Measurements from ENCODE around the gene SAP30L.

The SAP30L gene

DNA sequence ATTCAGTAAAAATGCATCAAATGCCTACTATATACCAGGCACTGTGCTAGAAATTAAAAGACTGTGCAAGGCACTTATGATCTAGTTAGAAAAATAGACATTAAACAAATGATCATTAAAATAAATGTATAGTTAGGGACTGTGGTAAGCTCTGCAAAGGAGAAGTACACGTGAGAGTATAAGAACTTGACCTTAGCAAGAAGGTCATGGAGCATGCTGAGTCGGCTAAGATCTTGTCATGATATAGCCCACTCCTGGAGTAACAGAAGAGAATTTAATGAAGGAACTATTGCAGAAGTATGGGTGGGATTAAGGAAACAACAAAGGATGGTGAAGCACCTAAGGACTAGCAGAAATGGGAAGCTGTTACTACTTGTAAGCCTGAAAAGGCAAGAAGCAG is 23.5 kb upstream of the SAP30L start:
- DNase-seq, result no peak

GRCh38 chr5:154428208-154428607 is 17.6 kb upstream of the SAP30L start:
- no peak for DNase-seq

GRCh38 chr5:154429341-154429740 is 16.5 kb upstream of the SAP30L start:
- no peak for DNase-seq

GRCh38 chr5:154430466-154430865 is 15.3 kb upstream of the SAP30L start:
- no peak for DNase-seq

GRCh38 chr5:154430961-154431630 is 14.7 kb upstream of the SAP30L start:
- no peak for DNase-seq

DNA sequence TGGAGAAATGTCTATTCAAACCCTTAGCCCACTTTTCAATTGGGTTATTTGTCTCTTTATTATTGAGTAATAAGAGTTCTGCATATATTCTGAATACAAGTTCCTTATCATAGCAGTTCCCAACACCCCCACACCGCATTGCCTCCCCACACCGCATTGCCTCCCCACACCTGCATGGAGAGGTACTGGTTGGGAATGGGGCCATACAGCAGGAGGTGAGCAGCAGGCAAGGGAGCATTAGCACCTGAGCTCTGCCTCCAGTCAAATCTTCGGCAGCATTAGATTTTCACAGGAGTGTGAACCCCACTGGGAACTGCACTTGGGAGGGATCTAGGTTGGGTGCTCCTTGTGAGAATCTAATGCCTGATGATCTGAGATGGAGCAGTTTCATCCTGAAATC is 10.6 kb upstream of the SAP30L start:
- no peak for DNase-seq

- no peak for DNase-seq
Measured at GRCh38 chr5:154437281-154437965, 8.4 kb upstream of the SAP30L start.

DNA sequence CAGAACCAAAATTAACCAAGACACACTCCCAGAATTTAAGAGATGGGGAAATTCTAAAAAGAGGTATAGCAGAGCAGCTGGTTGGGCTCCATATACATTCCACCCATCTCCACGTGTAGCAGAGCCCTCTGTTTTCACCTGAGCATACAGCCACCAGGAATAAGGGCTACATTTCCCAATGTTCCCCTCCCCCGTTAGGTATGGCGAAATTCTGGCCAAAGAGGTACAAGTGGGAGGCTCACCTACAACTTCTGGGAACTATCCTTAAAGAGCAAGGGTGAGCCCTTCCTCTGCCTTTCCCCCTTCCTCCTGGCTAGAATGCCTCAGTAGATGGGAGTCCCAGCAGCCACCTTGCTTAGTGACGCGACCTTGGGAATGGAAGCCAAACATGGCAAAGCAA is 5.3 kb upstream of the SAP30L start:
- DNase-seq, result no peak

GRCh38 chr5:154442801-154443200 is 3.0 kb upstream of the SAP30L start:
- DNase-seq, result no peak

- DNase-seq, result peak; percentile 6
Measured at GRCh38 chr5:154444556-154445421, 1.0 kb upstream of the SAP30L start.

DNA sequence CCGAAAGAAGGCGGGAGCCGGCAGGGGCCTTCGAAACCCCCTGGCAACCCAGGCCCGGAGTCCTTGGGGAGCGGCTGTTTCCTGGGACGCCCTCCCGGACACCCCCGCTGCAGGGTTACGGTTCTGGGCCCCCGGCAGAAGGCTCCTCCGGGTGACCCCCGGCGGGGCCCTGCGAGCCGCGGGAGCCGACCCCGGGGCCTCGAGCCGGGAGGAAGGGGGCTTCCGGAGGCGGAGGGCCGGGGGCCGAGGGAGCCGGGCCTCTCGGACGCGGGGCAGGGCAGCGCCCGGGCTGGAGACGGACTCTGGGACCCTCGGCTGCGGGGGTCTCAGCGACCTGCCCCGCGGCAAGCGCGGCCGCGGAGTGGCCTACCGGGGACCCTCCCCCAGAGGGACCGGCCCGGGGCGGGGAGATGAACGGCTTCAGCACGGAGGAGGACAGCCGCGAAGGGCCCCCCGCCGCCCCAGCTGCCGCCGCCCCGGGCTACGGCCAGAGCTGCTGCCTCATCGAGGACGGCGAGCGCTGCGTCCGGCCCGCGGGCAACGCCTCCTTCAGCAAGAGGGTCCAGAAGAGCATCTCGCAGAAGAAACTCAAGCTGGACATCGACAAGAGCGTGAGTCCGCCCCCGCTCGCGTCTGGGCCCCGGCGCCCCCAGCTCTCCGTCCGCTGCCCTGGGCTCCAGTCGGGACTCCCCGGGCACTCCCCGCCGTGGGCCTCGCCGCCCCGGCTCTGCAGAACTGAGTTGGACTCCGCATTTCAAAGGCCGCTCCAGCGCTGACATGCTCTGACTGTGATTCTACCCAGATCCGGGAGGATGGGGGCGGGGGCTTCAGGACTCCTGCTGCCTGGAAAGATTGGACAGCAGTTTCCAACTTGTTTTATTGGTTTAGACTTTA is 645 bp downstream of the SAP30L start:
- DNase-seq, result peak; percentile 32

DNA sequence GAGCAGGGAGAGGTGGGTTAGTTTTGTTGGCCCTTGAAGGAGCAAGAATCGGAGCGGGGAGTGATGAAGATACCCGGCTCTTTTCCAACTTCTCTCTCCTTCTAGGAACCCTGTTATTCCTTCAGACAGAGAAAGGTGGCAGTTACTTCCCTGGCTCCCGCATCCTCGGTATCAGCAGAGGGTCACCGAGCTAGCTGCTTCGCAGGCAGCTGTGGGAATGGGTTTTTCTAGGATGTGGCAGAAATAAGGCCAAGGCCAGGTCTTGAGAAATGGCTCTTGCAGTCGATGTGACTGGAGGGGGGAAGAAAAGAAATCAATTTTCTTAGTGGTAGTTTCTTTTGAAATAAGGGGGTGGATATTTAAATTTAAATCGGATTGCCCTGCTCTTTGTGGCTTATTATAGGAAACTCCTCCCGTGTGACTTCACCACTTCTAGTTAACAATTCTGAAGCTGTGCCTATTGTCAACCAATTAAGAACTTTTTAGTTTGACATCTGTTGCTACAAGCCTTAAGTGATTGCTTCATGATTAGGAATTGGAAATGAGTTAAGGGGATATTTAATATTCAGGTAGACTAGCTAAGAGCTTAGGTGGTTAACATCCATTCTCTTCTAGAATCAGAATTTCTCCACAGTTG is 1.4 kb downstream of the SAP30L start:
- no peak for DNase-seq

- no peak for DNase-seq
Measured at GRCh38 chr5:154449786-154450185, 4.0 kb downstream of the SAP30L start.

DNA sequence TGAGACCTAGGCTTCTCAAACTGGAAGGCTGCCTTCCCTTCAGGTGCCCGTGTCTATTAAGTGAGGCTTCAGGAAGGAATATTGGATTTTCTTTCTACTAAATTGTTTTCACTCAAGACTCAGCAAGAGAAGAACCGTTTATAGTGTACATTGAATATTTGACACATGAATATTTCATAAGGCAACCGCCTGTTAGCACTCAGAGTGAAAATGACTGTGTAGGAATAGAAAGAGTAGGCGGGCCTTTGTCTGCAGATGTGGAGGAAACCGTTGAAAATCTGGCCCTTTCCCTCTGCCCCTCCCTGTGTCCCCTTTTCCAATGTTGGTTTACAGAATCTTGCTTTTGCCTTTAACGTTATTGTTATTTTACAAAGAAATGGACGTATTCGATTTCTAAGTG is 6.2 kb downstream of the SAP30L start:
- no peak for DNase-seq

GRCh38 chr5:154455585-154455984 is 9.8 kb downstream of the SAP30L start:
- DNase-seq, result no peak

DNA sequence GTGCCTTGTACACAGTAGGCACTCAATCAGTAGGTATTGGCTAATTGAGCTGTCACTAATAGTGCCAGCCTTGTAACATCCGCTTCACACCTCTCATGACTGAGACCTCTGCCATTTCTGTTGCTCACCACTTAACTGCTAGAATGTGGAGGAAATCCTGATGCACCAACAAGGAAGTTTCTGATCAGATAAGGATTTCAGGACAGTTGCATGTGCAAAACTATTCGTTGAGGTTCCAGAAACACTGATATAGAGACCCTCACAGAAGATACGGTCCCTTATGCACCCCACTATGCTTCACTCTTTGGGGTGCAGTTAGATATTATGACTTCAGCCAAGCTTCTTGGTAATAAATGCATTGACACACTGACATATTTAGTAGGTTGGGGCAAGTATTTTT is 10.7 kb downstream of the SAP30L start:
- DNase-seq, result no peak

GRCh38 chr5:154459015-154459414 is 13.2 kb downstream of the SAP30L start:
- DNase-seq, result no peak

DNA sequence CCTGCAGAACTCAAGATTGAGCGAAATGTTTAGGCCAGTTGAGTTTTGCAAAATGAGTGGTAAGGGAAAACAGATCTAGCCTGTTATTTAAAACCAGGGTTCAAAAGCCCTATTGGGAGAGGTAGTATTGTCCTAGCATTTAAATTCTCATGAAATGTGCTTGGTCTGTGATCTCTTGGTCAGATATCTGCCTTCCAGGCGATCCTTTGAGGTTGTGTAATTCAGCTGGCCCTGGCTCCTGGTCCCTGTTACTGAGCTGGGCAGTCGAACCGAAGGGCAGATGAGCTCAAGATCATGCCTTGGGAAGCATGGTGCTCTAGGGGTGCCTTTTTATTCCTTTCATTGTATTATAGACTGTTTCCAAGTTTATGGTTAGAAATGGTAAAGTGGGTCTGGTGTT is 14.4 kb downstream of the SAP30L start:
- no peak for DNase-seq

DNA sequence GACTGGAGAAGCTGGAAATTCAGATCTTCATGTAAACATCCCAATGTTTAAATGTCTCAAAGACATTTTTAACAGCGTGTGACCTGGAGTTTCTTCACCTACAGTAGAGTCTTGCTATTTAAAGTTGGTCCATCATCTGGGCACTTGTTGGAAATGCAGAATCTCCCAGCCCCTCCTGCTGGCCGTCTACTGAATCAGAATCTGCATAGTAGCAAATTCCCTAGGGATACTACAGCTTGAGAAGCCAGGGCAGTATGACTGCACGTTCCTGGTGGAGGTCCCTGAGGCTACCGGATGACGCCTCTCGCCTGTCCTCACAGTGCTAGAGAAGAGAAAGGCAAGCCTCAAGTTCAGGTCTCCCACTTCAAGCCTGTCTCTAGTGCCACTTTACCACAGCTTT is 15.7 kb downstream of the SAP30L start:
- DNase-seq, result no peak

DNA sequence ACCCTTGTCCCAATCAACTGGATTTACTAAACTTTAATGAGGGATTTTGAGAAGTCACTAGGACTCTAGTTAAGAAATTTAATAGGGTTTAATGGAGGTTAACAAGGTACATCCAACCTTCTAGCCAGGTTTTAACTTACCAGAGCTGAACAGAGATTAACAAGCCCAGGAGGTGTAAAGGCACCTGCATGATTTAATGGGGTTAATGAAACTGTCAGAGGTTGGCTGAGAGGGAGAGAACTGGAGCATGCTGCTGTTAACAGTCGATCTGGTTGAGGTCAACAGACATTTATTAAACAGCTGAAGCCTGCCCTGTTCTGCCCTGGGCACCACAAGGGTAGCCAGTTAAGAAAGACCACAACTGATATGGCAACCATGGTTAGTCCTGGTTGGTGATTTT is 18.6 kb downstream of the SAP30L start:
- no peak for DNase-seq

- no peak for DNase-seq
Measured at GRCh38 chr5:154465169-154465568, 19.4 kb downstream of the SAP30L start.

DNA sequence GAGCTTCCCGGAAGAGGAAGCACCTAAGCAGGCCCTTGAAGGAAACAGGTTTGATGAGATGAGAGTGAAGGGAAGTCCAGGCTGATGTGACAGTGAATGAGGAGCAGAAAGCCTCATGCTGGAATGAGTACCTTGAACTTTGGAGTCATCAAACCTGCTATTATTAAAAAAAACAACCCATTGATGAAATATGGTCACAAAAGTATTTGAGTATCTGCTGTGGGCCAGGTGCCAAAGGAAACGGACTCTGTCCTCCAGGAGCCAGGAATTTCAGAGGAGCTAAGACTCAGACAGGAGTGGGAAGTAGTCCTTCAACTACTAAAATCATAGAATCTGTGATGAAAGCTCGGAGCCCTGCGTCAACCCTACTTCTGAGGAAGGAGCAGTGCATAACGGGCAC is 20.4 kb downstream of the SAP30L start:
- no peak for DNase-seq
